Muscle of leg (tissue), 11 donors: ENCODE results near the gene TBC1D14. TPM values are rescaled to one million over a fixed set of nuclear protein-coding genes. Genes with fewer than 3 reads are reported as not detected.
"Not testable (repeated sequence)": the region's sequence is repeated elsewhere in the genome, so short reads cannot be mapped to it uniquely, and the experiment has no call there.

Source experiments
- DNase-seq: peaks from one replicate; pipeline ENCODE4 v3.0.0; 2013
- H3K27ac ChIP-seq: one replicate; pipeline ENCODE4 v1.5.1; 2013; ENCODE audit warnings: mild to moderate bottlenecking, low read length, control low read depth
- H3K27me3 ChIP-seq: one replicate; pipeline ENCODE4 v1.6.1; 2013; ENCODE audit warnings: low read length; ENCODE audit not compliant: control insufficient read depth, insufficient read depth
- H3K36me3 ChIP-seq: one replicate; pipeline ENCODE4 v1.6.1; 2013; ENCODE audit warnings: low read length; ENCODE audit not compliant: control insufficient read depth, insufficient read depth
- H3K4me1 ChIP-seq: one replicate; pipeline ENCODE4 v1.6.1; 2013; ENCODE audit warnings: low read length; ENCODE audit not compliant: control insufficient read depth, insufficient read depth
- H3K4me3 ChIP-seq: one replicate; pipeline ENCODE4 v1.5.1; 2013; ENCODE audit warnings: low read length, control low read depth
- H3K9me3 ChIP-seq: replicated peaks from 2 replicates; pipeline ENCODE4 v1.6.1; 2013; ENCODE audit warnings: low read depth, low read length; ENCODE audit not compliant: control insufficient read depth
- WGBS: methylation state at CpG from one replicate; pipeline ENCODE4 v1.1.5; 2013; ENCODE audit warnings: missing lambda C conversion rate; ENCODE audit not compliant: insufficient coverage; 5-methylcytosine and 5-hydroxymethylcytosine counted together
- polyA plus RNA-seq, 8 donors: library from polyadenylated mRNA; unstranded; fragments of 120-200 nt; gene quantifications; one replicate each; pipeline versions ENCODE4 v1.2.1 to v1.2.3, GENCODE V29; 2013; ENCODE audit warnings: inconsistent platforms in 1 of 8, low replicate concordance in 1 of 8; ENCODE audit not compliant: insufficient read length in 8 of 8, insufficient read depth in 1 of 8
- total RNA-seq: library from RNA; stranded (reverse); fragments of 120-200 nt; gene quantifications from one replicate; pipeline ENCODE4 v1.2.4, GENCODE V29; 2013

TBC1D14 gene
- total and polyA plus RNA-seq, 9 donors: 31.3 to 45.2 (median 38.7) TPM

- peaks cover 35% of the 10 kb centered on the region for H3K4me1 ChIP-seq
- 94% methylated on average over 30 of the region's 37 CpGs for WGBS
- H3K36me3 ChIP-seq: no peaks in the 10 kb centered on the region
- no peak for DNase-seq
- H3K4me3 ChIP-seq: no peak overlapping the region
- H3K9me3 ChIP-seq: peaks cover 2% of the 10 kb centered on the region
- no peak overlapping the region for H3K27ac ChIP-seq
- H3K27me3 ChIP-seq: no peaks in the 10 kb centered on the region
These were observed 20.4 kb upstream of the TBC1D14 start for GRCh38 chr4:6889101-6889735.

GRCh38 chr4:6889736-6890324 is 19.8 kb upstream of the TBC1D14 start:
- Histone ChIP-seq H3K36me3 (no peaks in the 10 kb centered on the region), H3K4me1 (peaks cover 35% of the 10 kb centered on the region), H3K9me3 (peaks cover 2% of the 10 kb centered on the region), H3K27ac (no peak overlapping the region), H3K27me3 (no peaks in the 10 kb centered on the region), H3K4me3 (no peak overlapping the region)
- no peak for DNase-seq
- WGBS: 86% methylated on average over 11 of the region's 15 CpGs

- Histone ChIP-seq H3K9me3 (peaks cover 2% of the 10 kb centered on the region), H3K4me3 (no peak overlapping the region), H3K36me3 (no peaks in the 10 kb centered on the region), H3K27ac (no peak overlapping the region), H3K27me3 (no peaks in the 10 kb centered on the region), H3K4me1 (peaks cover 35% of the 10 kb centered on the region)
- DNase-seq: no peak
- no CpG with 5 or more reads among the region's 3 CpGs for WGBS
These were observed 19.3 kb upstream of the TBC1D14 start for GRCh38 chr4:6890358-6890757.

- peaks cover 29% of the 10 kb centered on the region for H3K4me1 ChIP-seq
- not testable (repeated sequence) for DNase-seq, H3K27ac ChIP-seq, H3K27me3 ChIP-seq, H3K36me3 ChIP-seq, H3K4me3 ChIP-seq, H3K9me3 ChIP-seq
- WGBS: 97% methylated on average over 7 of the region's 9 CpGs
These were observed 18.7 kb upstream of the TBC1D14 start for GRCh38 chr4:6890971-6891370.

GRCh38 chr4:6891436-6892170 is 18.0 kb upstream of the TBC1D14 start:
- Histone ChIP-seq H3K36me3 (no peaks in the 10 kb centered on the region), H3K4me1 (peaks cover 23% of the 10 kb centered on the region), H3K27ac (no peak overlapping the region), H3K4me3 (no peak overlapping the region), H3K27me3 (no peaks in the 10 kb centered on the region), H3K9me3 (peaks cover 2% of the 10 kb centered on the region)
- 83% methylated on average over 8 of the region's 10 CpGs for WGBS
- DNase-seq: no peak

GRCh38 chr4:6892190-6892908 is 17.3 kb upstream of the TBC1D14 start:
- H3K27me3 ChIP-seq: no peaks in the 10 kb centered on the region
- H3K36me3 ChIP-seq: no peaks in the 10 kb centered on the region
- H3K9me3 ChIP-seq: peaks cover 2% of the 10 kb centered on the region
- DNase-seq: peak; percentile 69
- H3K4me1 ChIP-seq: peaks cover 22% of the 10 kb centered on the region
- no peak overlapping the region for H3K27ac ChIP-seq
- WGBS: 30% methylated on average over 14 of the region's 20 CpGs
- H3K4me3 ChIP-seq: no peak overlapping the region

GRCh38 chr4:6892909-6893202 is 16.8 kb upstream of the TBC1D14 start:
- Histone ChIP-seq H3K9me3 (peaks cover 2% of the 10 kb centered on the region), H3K4me3 (no peak overlapping the region), H3K27me3 (no peaks in the 10 kb centered on the region), H3K36me3 (no peaks in the 10 kb centered on the region), H3K27ac (no peak overlapping the region), H3K4me1 (peaks cover 19% of the 10 kb centered on the region)
- no peak for DNase-seq
- WGBS: 77% methylated on average over 5 of the region's 6 CpGs

- no peak for DNase-seq
- Histone ChIP-seq H3K27me3 (no peaks in the 10 kb centered on the region), H3K27ac (no peak overlapping the region), H3K4me3 (no peak overlapping the region), H3K4me1 (peaks cover 12% of the 10 kb centered on the region), H3K9me3 (peaks cover 2% of the 10 kb centered on the region), H3K36me3 (no peaks in the 10 kb centered on the region)
- WGBS: no CpG with 5 or more reads among the region's 7 CpGs
These were observed 16.1 kb upstream of the TBC1D14 start for GRCh38 chr4:6893449-6894085.

- H3K27ac ChIP-seq: no peak overlapping the region
- H3K4me3 ChIP-seq: no peak overlapping the region
- no peaks in the 10 kb centered on the region for H3K36me3 ChIP-seq
- H3K9me3 ChIP-seq: peaks cover 2% of the 10 kb centered on the region
- DNase-seq: no peak
- H3K4me1 ChIP-seq: peaks cover 10% of the 10 kb centered on the region
- 90% methylated on average over 1 of the region's 3 CpGs for WGBS
- no peaks in the 10 kb centered on the region for H3K27me3 ChIP-seq
These were observed 15.5 kb upstream of the TBC1D14 start for GRCh38 chr4:6894086-6894478.
